Uterus (tissue), 2 donors: Measurements from ENCODE around the gene KRT3.

Experiments
- CTCF ChIP-seq, 4 experiments: fragments of 200-600 bp in 2 of 4; fragments of 450-650 bp in 2 of 4; sonication (generic) in 2 of 4; IDR thresholded peaks; one replicate each; pipeline ENCODE4 v1.5.1; 2016 to 2019; ENCODE audit warnings: antibody characterized with exemption in 4 of 4, mild to moderate bottlenecking in 2 of 4, moderate library complexity in 1 of 4
- POLR2A ChIP-seq, 2 donors: fragments of 450-650 bp; IDR thresholded peaks; one replicate each; pipeline ENCODE4 v1.6.1; 2016; ENCODE audit warnings: antibody characterized with exemption in 2 of 2, mild to moderate bottlenecking in 1 of 2, moderate library complexity in 1 of 2

GRCh38 chr12:52753283-52753682 is 42.6 kb downstream of the KRT3 start:
- TF ChIP-seq POLR2A (IDR thresholded peaks at IDR 0.05) (no peak), CTCF (IDR thresholded peaks at IDR 0.05) (no peak)
